Endodermal cell (in vitro differentiated cells): Measurements from ENCODE around the gene IFT122. TPM values are rescaled to one million over a fixed set of nuclear protein-coding genes. Genes with fewer than 3 reads are reported as not detected.

ENCODE experiments used
- DNase-seq: peaks from one replicate; pipeline ENCODE4 v3.0.0-alpha.2; 2017
- H3K27ac ChIP-seq: 2 replicates; pipeline ENCODE4 v1.5.1; 2013; ENCODE audit warnings: mild to moderate bottlenecking, low read depth, low read length, moderate library complexity
- H3K27me3 ChIP-seq: 2 replicates; pipeline ENCODE4 v1.6.1; 2013; ENCODE audit warnings: mild to moderate bottlenecking, low read length, moderate library complexity; ENCODE audit not compliant: insufficient read depth, control insufficient read depth, poor library complexity, severe bottlenecking
- H3K36me3 ChIP-seq: 2 replicates; pipeline ENCODE4 v1.7.0; 2013; ENCODE audit warnings: mild to moderate bottlenecking, low read length, moderate library complexity; ENCODE audit not compliant: control insufficient read depth, insufficient read depth
- H3K4me1 ChIP-seq: one replicate; pipeline ENCODE4 v1.7.0; 2013; ENCODE audit warnings: low read length; ENCODE audit not compliant: control insufficient read depth, insufficient read depth
- H3K4me3 ChIP-seq: 2 replicates; pipeline ENCODE4 v1.5.1; 2013; ENCODE audit warnings: mild to moderate bottlenecking, low read length, moderate library complexity
- H3K9ac ChIP-seq: 2 replicates; pipeline ENCODE4 v1.6.1; 2013; ENCODE audit warnings: mild to moderate bottlenecking, low read length, moderate library complexity; ENCODE audit not compliant: poor library complexity, severe bottlenecking; ENCODE audit errors: extremely low read depth
- H3K9me3 ChIP-seq: 2 replicates; pipeline ENCODE4 v1.6.1; 2013; ENCODE audit warnings: mild to moderate bottlenecking, low read length, moderate library complexity; ENCODE audit not compliant: control insufficient read depth
- H3K27ac Mint-ChIP-seq: 2 replicates; pipeline ENCODE4 v1.8.0; 2020; ENCODE audit warnings: mixed read lengths
- H3K27me3 Mint-ChIP-seq: 2 replicates; pipeline ENCODE4 v1.8.0; 2021; ENCODE audit warnings: mild to moderate bottlenecking, mixed read lengths; ENCODE audit not compliant: insufficient read depth
- H3K36me3 Mint-ChIP-seq: 2 replicates; pipeline ENCODE4 v1.8.0; 2020; ENCODE audit warnings: low read depth, mixed read lengths
- H3K4me1 Mint-ChIP-seq: 2 replicates; pipeline ENCODE4 v1.8.0; 2020; ENCODE audit warnings: mixed read lengths
- H3K4me3 Mint-ChIP-seq: 2 replicates; pipeline ENCODE4 v1.8.0; 2020; ENCODE audit warnings: mild to moderate bottlenecking, moderate library complexity, mixed read lengths
- H3K9me3 Mint-ChIP-seq: 2 replicates; pipeline ENCODE4 v1.8.0; 2020; ENCODE audit warnings: mild to moderate bottlenecking, mixed read lengths
- WGBS, 2 experiments: methylation state at CpG; one replicate each; pipeline versions ENCODE4 v1.1.5 to v1.1.7; 2013; ENCODE audit warnings: missing lambda C conversion rate in 2 of 2, mixed read lengths in 1 of 2; ENCODE audit not compliant: insufficient coverage in 1 of 2, insufficient read length in 1 of 2; 5-methylcytosine and 5-hydroxymethylcytosine counted together
- total RNA-seq, 2 donors: library from RNA; stranded (reverse); fragmentation: NEBNext Ultra II Directional in 1 of 2; extraction: Animal tissue kit (Norgen Biotek cat#: 25700) in 1 of 2; gene quantifications; 2 replicates in 1 of 2; 3 replicates in 1 of 2; pipeline ENCODE4 v1.2.1, GENCODE V29; 2021
- TF ChIP-seq, protein P1 (sequence below): fragments of 200-600 bp; sonication (generic); conservative IDR thresholded peaks from 2 replicates; pipeline ENCODE4 v1.5.0; 2021; ENCODE audit warnings: antibody characterized with exemption, mild to moderate bottlenecking

IFT122 gene
- total RNA-seq, 2 donors from 2014 or later, result 36.0 to 46.6 TPM

DNA sequence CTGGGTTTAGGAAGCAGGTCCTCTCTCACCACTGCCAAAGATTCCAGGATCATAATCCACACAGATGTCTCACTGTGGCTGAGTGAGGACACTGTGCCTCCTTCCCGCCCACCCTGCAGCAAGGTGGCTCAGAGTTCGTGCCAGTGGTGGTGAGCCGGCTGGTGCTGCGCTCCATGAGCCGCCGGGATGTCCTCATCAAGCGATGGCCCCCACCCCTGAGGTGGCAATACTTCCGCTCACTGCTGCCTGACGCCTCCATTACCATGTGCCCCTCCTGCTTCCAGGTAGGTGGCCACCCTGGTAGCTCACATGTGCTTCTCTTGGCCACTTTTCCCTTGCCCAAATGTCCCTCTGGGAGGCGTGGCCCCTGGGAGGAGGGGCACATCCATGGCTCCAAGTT, 79.4 kb downstream of the IFT122 start:
- TF ChIP-seq, protein P1, sequence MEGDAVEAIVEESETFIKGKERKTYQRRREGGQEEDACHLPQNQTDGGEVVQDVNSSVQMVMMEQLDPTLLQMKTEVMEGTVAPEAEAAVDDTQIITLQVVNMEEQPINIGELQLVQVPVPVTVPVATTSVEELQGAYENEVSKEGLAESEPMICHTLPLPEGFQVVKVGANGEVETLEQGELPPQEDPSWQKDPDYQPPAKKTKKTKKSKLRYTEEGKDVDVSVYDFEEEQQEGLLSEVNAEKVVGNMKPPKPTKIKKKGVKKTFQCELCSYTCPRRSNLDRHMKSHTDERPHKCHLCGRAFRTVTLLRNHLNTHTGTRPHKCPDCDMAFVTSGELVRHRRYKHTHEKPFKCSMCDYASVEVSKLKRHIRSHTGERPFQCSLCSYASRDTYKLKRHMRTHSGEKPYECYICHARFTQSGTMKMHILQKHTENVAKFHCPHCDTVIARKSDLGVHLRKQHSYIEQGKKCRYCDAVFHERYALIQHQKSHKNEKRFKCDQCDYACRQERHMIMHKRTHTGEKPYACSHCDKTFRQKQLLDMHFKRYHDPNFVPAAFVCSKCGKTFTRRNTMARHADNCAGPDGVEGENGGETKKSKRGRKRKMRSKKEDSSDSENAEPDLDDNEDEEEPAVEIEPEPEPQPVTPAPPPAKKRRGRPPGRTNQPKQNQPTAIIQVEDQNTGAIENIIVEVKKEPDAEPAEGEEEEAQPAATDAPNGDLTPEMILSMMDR, result no peak
- 93 to 96% methylated on average over 10 of the region's 10 CpGs for WGBS, 2 experiments

DNA sequence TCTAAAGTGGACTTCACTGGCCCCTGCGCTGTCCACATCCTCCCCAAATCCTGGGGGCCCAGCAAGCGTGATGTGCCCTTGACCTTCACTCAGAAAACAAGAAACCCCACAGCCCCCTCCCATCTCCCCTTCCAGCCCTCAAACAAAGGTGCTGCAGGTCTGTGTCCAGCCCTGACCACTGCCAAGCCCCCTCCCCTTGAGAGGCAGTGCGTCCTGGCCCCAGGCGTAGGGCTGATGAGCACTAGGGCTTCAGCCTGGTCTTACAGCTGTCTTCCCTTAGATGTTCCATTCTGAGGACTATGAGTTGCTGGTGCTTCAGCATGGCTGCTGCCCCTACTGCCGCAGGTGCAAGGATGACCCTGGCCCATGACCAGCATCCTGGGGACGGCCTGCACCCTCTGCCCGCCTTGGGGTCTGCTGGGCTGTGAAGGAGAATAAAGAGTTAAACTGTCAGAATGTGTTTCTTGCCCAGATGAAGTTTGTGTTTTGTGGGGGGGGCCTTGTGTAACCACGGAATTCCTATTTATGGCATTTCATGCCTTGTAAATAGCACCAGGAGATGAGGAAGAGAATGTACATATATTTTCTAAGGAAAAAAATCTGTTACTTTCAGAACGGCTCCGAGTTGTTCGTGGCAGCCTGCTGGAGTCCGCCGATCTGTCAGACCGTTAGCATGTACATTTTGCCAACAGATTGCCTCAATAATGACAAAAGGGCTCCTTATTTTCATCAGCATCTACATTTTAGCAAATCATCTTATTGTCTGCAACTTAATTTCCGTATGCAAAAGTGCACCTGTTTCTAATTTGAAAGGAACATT, 80.1 kb downstream of the IFT122 start:
- no peak overlapping the region for H3K4me3 Mint-ChIP-seq
- WGBS, 2 experiments, result 93 to 94% methylated on average over 12 to 15 of the region's 15 CpGs
- Histone ChIP-seq H3K4me1 (no peaks in the 10 kb centered on the region), H3K9me3 (no peaks in the 10 kb centered on the region), H3K27me3 (no peaks in the 10 kb centered on the region), H3K27ac (no peak overlapping the region), H3K4me3 (no peak overlapping the region), H3K36me3 (peaks cover 4% of the 10 kb centered on the region), H3K9ac (no peak overlapping the region)
- TF ChIP-seq, protein P1, result no peak
- H3K4me1 Mint-ChIP-seq, result peaks cover 2% of the 10 kb centered on the region
- no peak overlapping the region for H3K27ac Mint-ChIP-seq
- DNase-seq, result no peak
- H3K36me3 Mint-ChIP-seq, result peaks cover 17% of the 10 kb centered on the region
- H3K27me3 Mint-ChIP-seq, result no peaks in the 10 kb centered on the region
- no peaks in the 10 kb centered on the region for H3K9me3 Mint-ChIP-seq

More for the DNA sequence above, 79.4 kb downstream of the IFT122 start:
- H3K36me3 Mint-ChIP-seq, result peaks cover 17% of the 10 kb centered on the region
- H3K4me1 Mint-ChIP-seq, result peaks cover 2% of the 10 kb centered on the region
- no peaks in the 10 kb centered on the region for H3K27me3 ChIP-seq
- H3K36me3 ChIP-seq, result peaks cover 4% of the 10 kb centered on the region
- H3K27me3 Mint-ChIP-seq, result no peaks in the 10 kb centered on the region
- DNase-seq, result no peak
- no peaks in the 10 kb centered on the region for H3K9me3 Mint-ChIP-seq
- no peak overlapping the region for H3K4me3 ChIP-seq
- no peak overlapping the region for H3K27ac ChIP-seq
- no peaks in the 10 kb centered on the region for H3K9me3 ChIP-seq
- H3K27ac Mint-ChIP-seq, result no peak overlapping the region
- no peak overlapping the region for H3K4me3 Mint-ChIP-seq
- H3K4me1 ChIP-seq, result no peaks in the 10 kb centered on the region
- no peak overlapping the region for H3K9ac ChIP-seq

DNA sequence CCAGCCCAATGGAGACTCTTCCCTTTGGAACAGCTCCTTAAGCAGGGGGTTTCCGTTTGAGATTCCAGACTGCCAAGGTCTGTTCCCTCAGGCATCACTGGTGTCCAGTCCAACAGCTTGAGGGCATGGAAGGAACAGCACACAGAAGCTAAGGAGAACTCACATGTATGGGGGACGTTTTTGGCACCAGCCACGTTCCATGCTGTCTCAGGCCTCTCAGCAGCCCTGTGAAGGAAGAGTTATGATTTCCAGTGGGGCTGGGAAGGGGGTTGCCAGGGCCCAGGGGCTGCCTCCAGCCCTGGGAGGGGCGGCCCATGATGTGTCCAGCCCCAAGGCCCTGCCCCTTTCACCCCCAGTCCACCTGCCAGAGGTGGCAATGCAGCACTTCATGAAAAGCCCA, 80.9 kb downstream of the IFT122 start:
- peaks cover 4% of the 10 kb centered on the region for H3K36me3 ChIP-seq
- no peaks in the 10 kb centered on the region for H3K27me3 ChIP-seq
- Mint-ChIP-seq H3K27me3 (no peaks in the 10 kb centered on the region), H3K27ac (no peak overlapping the region), H3K36me3 (peaks cover 15% of the 10 kb centered on the region), H3K4me1 (peaks cover 2% of the 10 kb centered on the region), H3K9me3 (no peaks in the 10 kb centered on the region), H3K4me3 (no peak overlapping the region)
- peak overlapping the region; percentile 53 for H3K27ac ChIP-seq
- H3K4me1 ChIP-seq, result no peaks in the 10 kb centered on the region
- H3K9me3 ChIP-seq, result no peaks in the 10 kb centered on the region
- no peak overlapping the region for H3K4me3 ChIP-seq
- no peak for DNase-seq
- 78 to 87% methylated on average over 3 to 4 of the region's 4 CpGs for WGBS, 2 experiments
- TF ChIP-seq, protein P1, result no peak
- H3K9ac ChIP-seq, result no peak overlapping the region
